Measurements from ENCODE around the gene PIM3.

Gene PIM3

GRCh38 chr22:49960159-49961004 is at the start of gene PIM3:
Gene PIM3, plus strand, starts transcription at chr22:49960772. Its CDS starts 176 bp downstream, at chr22:49960948.
- Histone ChIP-seq H3K4me1 (ENCODE audit: control insufficient read depth, insufficient read depth, low read length) (no peaks in the 10 kb centered on the region), H3K9ac (ENCODE audit: low read depth, low read length) (peak within 1 kb of the TSS; percentile 70), H3K4me3 (ENCODE audit: low read depth, low read length) (peak within 1 kb of the TSS; percentile 82), H3K36me3 (ENCODE audit: control insufficient read depth, insufficient read depth, low read length) (peaks cover 24% of the 10 kb centered on the region), H3K27me3 (ENCODE audit: control insufficient read depth, insufficient read depth, low read length) (no peaks in the 10 kb centered on the region), H3K9me3 (ENCODE audit: control insufficient read depth, insufficient read depth, low read length) (no peaks in the 10 kb centered on the region)

- Histone ChIP-seq H3K27me3 (ENCODE audit: control insufficient read depth, insufficient read depth, low read length) (no peaks in the 10 kb centered on the region), H3K9ac (ENCODE audit: low read depth, low read length) (no peak overlapping the region), H3K4me1 (ENCODE audit: control insufficient read depth, insufficient read depth, low read length) (no peaks in the 10 kb centered on the region), H3K9me3 (ENCODE audit: control insufficient read depth, insufficient read depth, low read length) (no peaks in the 10 kb centered on the region), H3K36me3 (ENCODE audit: control insufficient read depth, insufficient read depth, low read length) (peaks cover 17% of the 10 kb centered on the region), H3K4me3 (ENCODE audit: low read depth, low read length) (no peak overlapping the region)
These were observed 48.5 kb upstream of the PIM3 start for GRCh38 chr22:49911881-49912625.

GRCh38 chr22:49913026-49913425 is 47.5 kb upstream of the PIM3 start:
- Histone ChIP-seq H3K9me3 (ENCODE audit: control insufficient read depth, insufficient read depth, low read length) (no peaks in the 10 kb centered on the region), H3K36me3 (ENCODE audit: control insufficient read depth, insufficient read depth, low read length) (peaks cover 13% of the 10 kb centered on the region), H3K27me3 (ENCODE audit: control insufficient read depth, insufficient read depth, low read length) (no peaks in the 10 kb centered on the region), H3K4me1 (ENCODE audit: control insufficient read depth, insufficient read depth, low read length) (no peaks in the 10 kb centered on the region), H3K9ac (ENCODE audit: low read depth, low read length) (no peak overlapping the region), H3K4me3 (ENCODE audit: low read depth, low read length) (no peak overlapping the region)

GRCh38 chr22:49913446-49913845 is 47.1 kb upstream of the PIM3 start:
- Histone ChIP-seq H3K4me3 (ENCODE audit: low read depth, low read length) (no peak overlapping the region), H3K27me3 (ENCODE audit: control insufficient read depth, insufficient read depth, low read length) (no peaks in the 10 kb centered on the region), H3K4me1 (ENCODE audit: control insufficient read depth, insufficient read depth, low read length) (no peaks in the 10 kb centered on the region), H3K9ac (ENCODE audit: low read depth, low read length) (no peak overlapping the region), H3K36me3 (ENCODE audit: control insufficient read depth, insufficient read depth, low read length) (peaks cover 13% of the 10 kb centered on the region), H3K9me3 (ENCODE audit: control insufficient read depth, insufficient read depth, low read length) (no peaks in the 10 kb centered on the region)

GRCh38 chr22:49914256-49914655 is 46.3 kb upstream of the PIM3 start:
- H3K4me3 ChIP-seq (ENCODE audit: low read depth, low read length): no peak overlapping the region
- peaks cover 10% of the 10 kb centered on the region for H3K36me3 ChIP-seq (ENCODE audit: control insufficient read depth, insufficient read depth, low read length)
- no peaks in the 10 kb centered on the region for H3K9me3 ChIP-seq (ENCODE audit: control insufficient read depth, insufficient read depth, low read length)
- H3K9ac ChIP-seq (ENCODE audit: low read depth, low read length): no peak overlapping the region
- H3K4me1 ChIP-seq (ENCODE audit: control insufficient read depth, insufficient read depth, low read length): no peaks in the 10 kb centered on the region
- H3K27me3 ChIP-seq (ENCODE audit: control insufficient read depth, insufficient read depth, low read length): no peaks in the 10 kb centered on the region

- no peak overlapping the region for H3K4me3 ChIP-seq (ENCODE audit: low read depth, low read length)
- no peaks in the 10 kb centered on the region for H3K9me3 ChIP-seq (ENCODE audit: control insufficient read depth, insufficient read depth, low read length)
- H3K9ac ChIP-seq (ENCODE audit: low read depth, low read length): no peak overlapping the region
- no peaks in the 10 kb centered on the region for H3K27me3 ChIP-seq (ENCODE audit: control insufficient read depth, insufficient read depth, low read length)
- H3K4me1 ChIP-seq (ENCODE audit: control insufficient read depth, insufficient read depth, low read length): no peaks in the 10 kb centered on the region
- H3K36me3 ChIP-seq (ENCODE audit: control insufficient read depth, insufficient read depth, low read length): peaks cover 14% of the 10 kb centered on the region
These were observed 45.0 kb upstream of the PIM3 start for GRCh38 chr22:49915610-49916009.

GRCh38 chr22:49916831-49917230 is 43.7 kb upstream of the PIM3 start:
- no peak overlapping the region for H3K9ac ChIP-seq (ENCODE audit: low read depth, low read length)
- H3K4me3 ChIP-seq (ENCODE audit: low read depth, low read length): peak overlapping the region; percentile 71
- no peaks in the 10 kb centered on the region for H3K4me1 ChIP-seq (ENCODE audit: control insufficient read depth, insufficient read depth, low read length)
- no peaks in the 10 kb centered on the region for H3K9me3 ChIP-seq (ENCODE audit: control insufficient read depth, insufficient read depth, low read length)
- H3K27me3 ChIP-seq (ENCODE audit: control insufficient read depth, insufficient read depth, low read length): no peaks in the 10 kb centered on the region
- peaks cover 13% of the 10 kb centered on the region for H3K36me3 ChIP-seq (ENCODE audit: control insufficient read depth, insufficient read depth, low read length)

GRCh38 chr22:49917974-49918910 is 42.3 kb upstream of the PIM3 start, which contains the start of the genes ALG12 and CRELD2:
Gene ALG12, minus strand, starts transcription at chr22:49918438. Its CDS starts 4,673 bp downstream, at chr22:49913765.
Gene CRELD2, plus strand, starts transcription at chr22:49918634. Its CDS starts 136 bp downstream, at chr22:49918770.
- Histone ChIP-seq H3K4me1 (ENCODE audit: control insufficient read depth, insufficient read depth, low read length) (no peaks in the 10 kb centered on the region), H3K9me3 (ENCODE audit: control insufficient read depth, insufficient read depth, low read length) (no peaks in the 10 kb centered on the region), H3K27me3 (ENCODE audit: control insufficient read depth, insufficient read depth, low read length) (no peaks in the 10 kb centered on the region), H3K4me3 (ENCODE audit: low read depth, low read length) (peak within 1 kb of the TSS; percentile 71), H3K36me3 (ENCODE audit: control insufficient read depth, insufficient read depth, low read length) (peaks cover 9% of the 10 kb centered on the region), H3K9ac (ENCODE audit: low read depth, low read length) (peak within 1 kb of the TSS; percentile 90)

GRCh38 chr22:49918911-49919881 is 41.4 kb upstream of the PIM3 start:
- H3K4me1 ChIP-seq (ENCODE audit: control insufficient read depth, insufficient read depth, low read length): no peaks in the 10 kb centered on the region

GRCh38 chr22:49920859-49921258 is 39.7 kb upstream of the PIM3 start:
- H3K4me1 ChIP-seq (ENCODE audit: control insufficient read depth, insufficient read depth, low read length): no peaks in the 10 kb centered on the region

More at GRCh38 chr22:49918911-49919881, 41.4 kb upstream of the PIM3 start:
- Histone ChIP-seq H3K27me3 (ENCODE audit: control insufficient read depth, insufficient read depth, low read length) (no peaks in the 10 kb centered on the region), H3K4me3 (ENCODE audit: low read depth, low read length) (peak overlapping the region; percentile 56), H3K9ac (ENCODE audit: low read depth, low read length) (peak overlapping the region; percentile 65), H3K9me3 (ENCODE audit: control insufficient read depth, insufficient read depth, low read length) (no peaks in the 10 kb centered on the region), H3K36me3 (ENCODE audit: control insufficient read depth, insufficient read depth, low read length) (peaks cover 8% of the 10 kb centered on the region)

More at GRCh38 chr22:49920859-49921258, 39.7 kb upstream of the PIM3 start:
- Histone ChIP-seq H3K4me3 (ENCODE audit: low read depth, low read length) (no peak overlapping the region), H3K27me3 (ENCODE audit: control insufficient read depth, insufficient read depth, low read length) (no peaks in the 10 kb centered on the region), H3K9me3 (ENCODE audit: control insufficient read depth, insufficient read depth, low read length) (no peaks in the 10 kb centered on the region), H3K36me3 (ENCODE audit: control insufficient read depth, insufficient read depth, low read length) (peaks cover 10% of the 10 kb centered on the region), H3K9ac (ENCODE audit: low read depth, low read length) (no peak overlapping the region)
